HCT116 (cell line): ENCODE results near the gene RXFP3. TPM values are rescaled to one million over a fixed set of nuclear protein-coding genes. Genes with fewer than 3 reads are reported as not detected.

ENCODE experiments used
- ATAC-seq: fragments of 200-7000 bp; cut with Tn5 transposase; 2 replicates; pipeline ENCODE4 v1.9.1; 2020; ENCODE audit warnings: mild to moderate bottlenecking, moderate library complexity
- BruUV-seq: library from RNA; stranded (reverse); fragments of 400-500 nt; replicated peaks from 2 replicates; lab custom pipeline; 2021; lab: Mats Ljungman, UMichigan
- CTCF ChIA-PET: fragments of 300-600 bp; sonication (Branson Sonifier 250); formaldehyde crosslinking; loops from one replicate; lab custom pipeline; 2021; ENCODE audit warnings: antibody characterized with exemption; lab: Charles Lee
- POLR2A ChIA-PET: fragments of 300-600, 350-600 bp; sonication (Branson Sonifier 250); formaldehyde crosslinking; loops from one replicate; lab custom pipeline; 2021; ENCODE audit warnings: antibody characterized with exemption; lab: Charles Lee
- RAD21 ChIA-PET, 2 experiments: fragments of 300-600 bp; sonication (Branson Sonifier 250); formaldehyde crosslinking; loops; one replicate each; lab custom pipeline; 2023; ENCODE audit warnings: low total read pairs in 2 of 2; ENCODE audit not compliant: uncharacterized antibody in 2 of 2, unreplicated experiment in 2 of 2, low non-redundant PET in 1 of 2; lab: Charles Lee
- DNase-seq: peaks from one replicate; pipeline ENCODE4 v3.0.0-alpha.2; 2010; ENCODE audit warnings: low read depth, low spot score
- H2AFZ ChIP-seq: fragments of 200-600 bp; shearing (Covaris generic), sonication (generic); 2 replicates; pipeline ENCODE4 v1.6.1; 2017; ENCODE audit warnings: low read depth, mixed run types, mixed read lengths, antibody characterized with exemption, low read length; ENCODE audit not compliant: poor library complexity, severe bottlenecking
- H3K27ac ChIP-seq: 2 replicates; pipeline ENCODE4 v1.5.1; 2012; ENCODE audit warnings: low read depth, low read length
- H3K27me3 ChIP-seq: fragments of 200-600 bp; sonication (generic); 2 replicates; pipeline ENCODE4 v1.6.1; 2016; ENCODE audit warnings: mixed run types, low read length, mixed read lengths; ENCODE audit not compliant: insufficient read depth
- H3K36me3 ChIP-seq, 2 experiments: fragments of 200-500 bp in 1 of 2; fragments of 200-600 bp in 1 of 2; sonication (Bioruptor generic) in 1 of 2; sonication (generic) in 1 of 2; 2 replicates each; pipeline versions ENCODE4 v1.5.1 to v1.6.1; 2014 to 2016; ENCODE audit warnings: low read length in 2 of 2, inconsistent platforms in 1 of 2, mixed read lengths in 1 of 2, mixed run types in 1 of 2; ENCODE audit not compliant: insufficient read depth in 2 of 2, control insufficient read depth in 1 of 2
- H3K4me1 ChIP-seq, 2 experiments: fragments of 200-600 bp in 1 of 2; sonication (generic) in 1 of 2; 2 replicates each; pipeline versions ENCODE4 v1.5.1 to v1.6.1; 2012 to 2017; ENCODE audit warnings: low read length in 2 of 2, inconsistent platforms in 1 of 2, mild to moderate bottlenecking in 1 of 2, mixed read lengths in 1 of 2, mixed run types in 1 of 2, moderate library complexity in 1 of 2; ENCODE audit not compliant: insufficient read depth in 2 of 2, control insufficient read depth in 1 of 2
- H3K4me2 ChIP-seq: fragments of 200-600 bp; sonication (generic); 2 replicates; pipeline ENCODE4 v1.6.1; 2017; ENCODE audit warnings: mixed run types, low read length, mixed read lengths
- H3K4me3 ChIP-seq, 2 experiments: fragments of 200-600 bp in 1 of 2; sonication (generic) in 1 of 2; replicated peaks in 1 of 2; 2 replicates each; pipeline ENCODE4 v1.5.1; 2011 to 2016; ENCODE audit warnings: low read length in 2 of 2, control low read depth in 1 of 2, low read depth in 1 of 2, mild to moderate bottlenecking in 1 of 2, mixed read lengths in 1 of 2, mixed run types in 1 of 2
- H3K79me2 ChIP-seq: fragments of 200-600 bp; sonication (generic); 2 replicates; pipeline ENCODE4 v1.6.1; 2017; ENCODE audit warnings: mild to moderate bottlenecking, mixed run types, low read length, moderate library complexity, mixed read lengths; ENCODE audit not compliant: insufficient read depth
- H3K9ac ChIP-seq: fragments of 200-600 bp; sonication (generic); 2 replicates; pipeline ENCODE4 v1.6.1; 2016; ENCODE audit warnings: low read length, mixed read lengths
- H3K9me2 ChIP-seq: fragments of 200-600 bp; sonication (generic), shearing (Covaris generic); 2 replicates; pipeline ENCODE4 v1.6.1; 2017; ENCODE audit warnings: mixed run types, mild to moderate bottlenecking, moderate library complexity; ENCODE audit not compliant: insufficient read depth
- H3K9me3 ChIP-seq, 2 experiments: fragments of 200-500 bp in 1 of 2; fragments of 200-600 bp in 1 of 2; sonication (Bioruptor generic) in 1 of 2; sonication (generic) in 1 of 2; 2 replicates each; pipeline ENCODE4 v1.6.1; 2014 to 2017; ENCODE audit warnings: low read length in 2 of 2, mixed read lengths in 2 of 2, inconsistent platforms in 1 of 2, low read depth in 1 of 2, mild to moderate bottlenecking in 1 of 2, mixed run types in 1 of 2, moderate library complexity in 1 of 2; ENCODE audit not compliant: control insufficient read depth in 1 of 2, insufficient read depth in 1 of 2
- H4K20me1 ChIP-seq: fragments of 200-600 bp; sonication (generic), shearing (Covaris generic); 2 replicates; pipeline ENCODE4 v1.6.1; 2017; ENCODE audit warnings: mixed run types, mild to moderate bottlenecking, moderate library complexity; ENCODE audit not compliant: insufficient read depth
- ATF3 ChIP-seq: IDR thresholded peaks from 2 replicates; pipeline ENCODE4 v1.6.1; 2012
- CEBPB ChIP-seq: IDR thresholded peaks from 2 replicates; pipeline ENCODE4 v1.6.1; 2012; ENCODE audit warnings: low read depth
- FOSL1 ChIP-seq: IDR thresholded peaks from 2 replicates; pipeline ENCODE4 v1.6.1; 2012; ENCODE audit warnings: low read depth
- MAX ChIP-seq: IDR thresholded peaks from 2 replicates; pipeline ENCODE4 v1.6.1; 2012
- POLR2A ChIP-seq: IDR thresholded peaks from 2 replicates; pipeline ENCODE4 v1.7.0; 2011; ENCODE audit warnings: borderline replicate concordance; ENCODE audit not compliant: insufficient read depth, insufficient read length; ENCODE audit errors: extremely low read depth
- POLR2AphosphoS5 ChIP-seq: IDR thresholded peaks from 2 replicates; pipeline ENCODE4 v1.6.1; 2011; ENCODE audit warnings: mild to moderate bottlenecking, low read depth, low read length, moderate library complexity
- RAD21 ChIP-seq: IDR thresholded peaks from 2 replicates; pipeline ENCODE4 v1.6.1; 2012; ENCODE audit warnings: low read depth, mild to moderate bottlenecking
- SIN3A ChIP-seq: IDR thresholded peaks from 2 replicates; pipeline ENCODE4 v1.6.1; 2012; ENCODE audit warnings: low read depth
- SP1 ChIP-seq: IDR thresholded peaks from 2 replicates; pipeline ENCODE4 v1.6.1; 2012; ENCODE audit warnings: low read depth
- SRF ChIP-seq: IDR thresholded peaks from 2 replicates; pipeline ENCODE4 v1.6.1; 2012; ENCODE audit warnings: low read depth
- YY1 ChIP-seq: IDR thresholded peaks from 2 replicates; pipeline ENCODE4 v1.6.1; 2011; ENCODE audit warnings: low read length, low read depth, moderate library complexity, mild to moderate bottlenecking; ENCODE audit not compliant: insufficient replicate concordance; ENCODE audit errors: extremely low read depth
- ZBTB33 ChIP-seq: IDR thresholded peaks from 2 replicates; pipeline ENCODE4 v1.6.1; 2011; ENCODE audit warnings: mild to moderate bottlenecking, low read length, moderate library complexity; ENCODE audit not compliant: insufficient replicate concordance; ENCODE audit errors: extremely low read depth
- ZFX ChIP-seq: fragments of 450-650 bp; IDR thresholded peaks from 2 replicates; pipeline ENCODE4 v1.6.1; 2017
- ZNF274 ChIP-seq: fragments of 200-500 bp; sonication (Bioruptor generic); IDR thresholded peaks from 2 replicates; pipeline ENCODE4 v1.6.1; 2014; ENCODE audit warnings: mild to moderate bottlenecking, low read depth, low read length, inconsistent platforms
- intact Hi-C: fragments of 100-400 bp; cut with micrococcal nuclease; formaldehyde crosslinking; loops from 2 replicates; pipeline ENCODE4 v1.10.0; 2022
- total RNA-seq: library from RNA; stranded (reverse); gene quantifications from one replicate; pipeline ENCODE4 v1.2.1, GENCODE V29; 2021; ENCODE audit not compliant: unreplicated experiment

Gene RXFP3
- total RNA-seq, 1 experiment from 2014 or later = not detected

GRCh38 chr5:33978306-33978705 lies 42.1 kb downstream of the RXFP3 start:
- ATAC-seq = no peak
- CTCF ChIA-PET = interaction anchor here (1.1 kb wide), 1 partner anchor 8 kb away, joined by 4 read pairs; no protein-coding TSS in a partner anchor

More at GRCh38 chr5:33978306-33978705, 42.1 kb downstream of the RXFP3 start:
- no peaks in the 10 kb centered on the region for H3K9me2 ChIP-seq
- no peaks in the 10 kb centered on the region for H3K79me2 ChIP-seq
- H3K27me3 ChIP-seq = peaks cover 7% of the 10 kb centered on the region
- H3K4me2 ChIP-seq = no peak overlapping the region
- DNase-seq = no peak
- H2AFZ ChIP-seq = no peak overlapping the region
- RAD21 ChIA-PET = no interaction called here
- no peak overlapping the region for H3K9ac ChIP-seq
- H3K36me3 ChIP-seq = no peaks in the 10 kb centered on the region
- no peaks in the 10 kb centered on the region for H3K4me1 ChIP-seq
- H3K9me3 ChIP-seq = no peaks in the 10 kb centered on the region
- no peaks in the 10 kb centered on the region for H4K20me1 ChIP-seq
- intact Hi-C loops = no loop called here
- no peak overlapping the region for H3K4me3 ChIP-seq
- no peak overlapping the region for H3K27ac ChIP-seq
- TF ChIP-seq SRF = no peak
- TF ChIP-seq POLR2A = no peak
- TF ChIP-seq ZBTB33 = no peak
- TF ChIP-seq CEBPB = no peak
- TF ChIP-seq SP1 = no peak
- TF ChIP-seq ZNF274 = no peak
- TF ChIP-seq POLR2AphosphoS5 = no peak
- no peak for TF ChIP-seq FOSL1
- no peak for TF ChIP-seq SIN3A
- no peak for TF ChIP-seq ZFX
- TF ChIP-seq RAD21 = no peak
- no peak for TF ChIP-seq MAX
- TF ChIP-seq YY1 = no peak
- no peak for TF ChIP-seq ATF3
- BruUV-seq = no TSS peak
- POLR2A ChIA-PET = no interaction called here
